Uterus (tissue), 4 donors: ENCODE results near the gene TPM1. TPM values are rescaled to one million over a fixed set of nuclear protein-coding genes. Genes with fewer than 3 reads are reported as not detected.

Experiments
- DNase-seq, 2 donors: peaks; one replicate each; pipeline ENCODE4 v3.0.0-alpha.2; 2019 to 2020
- H3K27ac ChIP-seq, 2 donors: fragments of 200-600 bp; sonication (generic); 1 replicate in 1 of 2; 2 replicates in 1 of 2; pipeline ENCODE4 v1.5.1; 2016 to 2018
- H3K27me3 ChIP-seq, 2 donors: fragments of 200-600 bp; sonication (generic); one replicate each; pipeline ENCODE4 v1.5.1; 2018 to 2019; ENCODE audit warnings: control low read depth in 1 of 2
- H3K36me3 ChIP-seq, 2 donors: fragments of 200-600 bp; sonication (generic); one replicate each; pipeline ENCODE4 v1.5.1; 2019; ENCODE audit warnings: control low read depth in 1 of 2
- H3K4me1 ChIP-seq, 2 donors: fragments of 200-600 bp; sonication (generic); one replicate each; pipeline ENCODE4 v1.5.1; 2018 to 2019; ENCODE audit warnings: control low read depth in 1 of 2
- H3K4me3 ChIP-seq, 2 donors: fragments of 200-600 bp; sonication (generic); 1 replicate in 1 of 2; 2 replicates in 1 of 2; pipeline ENCODE4 v1.5.1; 2018 to 2019; ENCODE audit warnings: mild to moderate bottlenecking in 1 of 2
- H3K9me3 ChIP-seq, 2 donors: fragments of 200-600 bp; sonication (generic); one replicate each; pipeline ENCODE4 v1.5.1; 2019; ENCODE audit warnings: control low read depth in 1 of 2
- CTCF ChIP-seq, 4 experiments: fragments of 200-600 bp in 2 of 4; fragments of 450-650 bp in 2 of 4; sonication (generic) in 2 of 4; IDR thresholded peaks; one replicate each; pipeline ENCODE4 v1.5.1; 2016 to 2019; ENCODE audit warnings: antibody characterized with exemption in 4 of 4, mild to moderate bottlenecking in 2 of 4, moderate library complexity in 1 of 4
- POLR2A ChIP-seq, 2 donors: fragments of 450-650 bp; IDR thresholded peaks; one replicate each; pipeline ENCODE4 v1.6.1; 2016; ENCODE audit warnings: antibody characterized with exemption in 2 of 2, mild to moderate bottlenecking in 1 of 2, moderate library complexity in 1 of 2
- intact Hi-C: fragments of 100-400 bp; cut with DNase I; formaldehyde crosslinking; loops from one replicate; pipeline ENCODE4 v1.15.1; 2023; ENCODE audit warnings: low total_unique reads
- total RNA-seq, 4 donors: library from RNA; depleted of rRNA in 3 of 4; stranded (reverse); fragments of >200 nt in 3 of 4; gene quantifications; one replicate each; pipeline versions ENCODE4 v1.1.0 to v1.2.4, GENCODE V29; 2014 to 2023
- donor health status: DM: yes; HTN: yes; CAD: no.

TPM1 gene
- total RNA-seq, 4 donors from 2014 or later = 622 to 1,998 (median 1,003) TPM

- no peaks in the 10 kb centered on the region for H3K27me3 ChIP-seq
Measured at GRCh38 chr15:63040954-63041353, 1.6 kb upstream of the TPM1 start.

GRCh38 chr15:63041402-63041973 lies 1.1 kb upstream of the TPM1 start:
- intact Hi-C loops = no loop called here
- TF ChIP-seq CTCF (IDR thresholded peaks at IDR 0.05) (peak in 1 of 4 experiments; percentile 1), POLR2A (IDR thresholded peaks at IDR 0.05) (no peak)
- H3K27me3 ChIP-seq = no peaks in the 10 kb centered on the region
- H3K36me3 ChIP-seq = no peaks in the 10 kb centered on the region
- DNase-seq = peak in 1 of 2 donors; percentile 38
- peak overlapping the region; percentile 77 to 89 for H3K4me3 ChIP-seq
- peak overlapping the region; percentile 97 to 98 for H3K27ac ChIP-seq
- no peaks in the 10 kb centered on the region for H3K4me1 ChIP-seq
- no peaks in the 10 kb centered on the region for H3K9me3 ChIP-seq

More at GRCh38 chr15:63040954-63041353, 1.6 kb upstream of the TPM1 start:
- no peaks in the 10 kb centered on the region for H3K4me1 ChIP-seq
- intact Hi-C loops = no loop called here
- peak overlapping the region; percentile 77 to 89 for H3K4me3 ChIP-seq
- TF ChIP-seq POLR2A (IDR thresholded peaks at IDR 0.05) = no peak
- no peak for TF ChIP-seq CTCF (IDR thresholded peaks at IDR 0.05)
- no peaks in the 10 kb centered on the region for H3K36me3 ChIP-seq
- H3K27ac ChIP-seq = peak overlapping the region; percentile 97 to 98
- no peaks in the 10 kb centered on the region for H3K9me3 ChIP-seq
- DNase-seq = peak in 1 of 2 donors; percentile 38

GRCh38 chr15:63042877-63043334 lies 359 bp downstream of the TPM1 start:
- intact Hi-C loops = loop anchor here (2.0 kb wide), 1 partner anchor 194 kb away; no protein-coding TSS in a partner anchor
- H3K27ac ChIP-seq = peak overlapping the region; percentile 97 to 98
- TF ChIP-seq POLR2A (IDR thresholded peaks at IDR 0.05) (no peak), CTCF (IDR thresholded peaks at IDR 0.05) (no peak)
- no peaks in the 10 kb centered on the region for H3K36me3 ChIP-seq
- no peaks in the 10 kb centered on the region for H3K9me3 ChIP-seq
- H3K4me3 ChIP-seq = peak overlapping the region; percentile 77 to 89
- no peaks in the 10 kb centered on the region for H3K4me1 ChIP-seq
- H3K27me3 ChIP-seq = no peaks in the 10 kb centered on the region
- DNase-seq = no peak

- TF ChIP-seq CTCF (IDR thresholded peaks at IDR 0.05) (no peak), POLR2A (IDR thresholded peaks at IDR 0.05) (no peak)
- Histone ChIP-seq H3K4me3 (peak overlapping the region; percentile 77 to 89), H3K36me3 (no peaks in the 10 kb centered on the region), H3K27me3 (no peaks in the 10 kb centered on the region), H3K27ac (peak overlapping the region; percentile 97 to 98), H3K4me1 (no peaks in the 10 kb centered on the region), H3K9me3 (no peaks in the 10 kb centered on the region)
- intact Hi-C loops = loop anchor here (2.0 kb wide), 1 partner anchor 195 kb away; no protein-coding TSS in a partner anchor
- DNase-seq = peak; percentile 27 to 45
Measured at GRCh38 chr15:63043335-63044076, 959 bp downstream of the TPM1 start.

GRCh38 chr15:63044077-63044644 lies 1.6 kb downstream of the TPM1 start:
- H3K27ac ChIP-seq = peak overlapping the region; percentile 97 to 98
- TF ChIP-seq POLR2A (IDR thresholded peaks at IDR 0.05) (no peak), CTCF (IDR thresholded peaks at IDR 0.05) (no peak)
- H3K4me1 ChIP-seq = no peaks in the 10 kb centered on the region
- peak overlapping the region; percentile 77 to 89 for H3K4me3 ChIP-seq
- intact Hi-C loops = no loop called here
- H3K36me3 ChIP-seq = no peaks in the 10 kb centered on the region
- H3K9me3 ChIP-seq = no peaks in the 10 kb centered on the region
- no peak for DNase-seq
- H3K27me3 ChIP-seq = no peaks in the 10 kb centered on the region
